GM18868 (cell line): ENCODE results near the gene GRID1.

Experiments
- ATAC-seq: cut with Tn5 transposase; IDR thresholded peaks from one replicate; pipeline ENCODE4 v1.9.1; 2021; ENCODE audit warnings: mild to moderate bottlenecking, moderate library complexity; ENCODE audit not compliant: unreplicated experiment

Gene GRID1

DNA sequence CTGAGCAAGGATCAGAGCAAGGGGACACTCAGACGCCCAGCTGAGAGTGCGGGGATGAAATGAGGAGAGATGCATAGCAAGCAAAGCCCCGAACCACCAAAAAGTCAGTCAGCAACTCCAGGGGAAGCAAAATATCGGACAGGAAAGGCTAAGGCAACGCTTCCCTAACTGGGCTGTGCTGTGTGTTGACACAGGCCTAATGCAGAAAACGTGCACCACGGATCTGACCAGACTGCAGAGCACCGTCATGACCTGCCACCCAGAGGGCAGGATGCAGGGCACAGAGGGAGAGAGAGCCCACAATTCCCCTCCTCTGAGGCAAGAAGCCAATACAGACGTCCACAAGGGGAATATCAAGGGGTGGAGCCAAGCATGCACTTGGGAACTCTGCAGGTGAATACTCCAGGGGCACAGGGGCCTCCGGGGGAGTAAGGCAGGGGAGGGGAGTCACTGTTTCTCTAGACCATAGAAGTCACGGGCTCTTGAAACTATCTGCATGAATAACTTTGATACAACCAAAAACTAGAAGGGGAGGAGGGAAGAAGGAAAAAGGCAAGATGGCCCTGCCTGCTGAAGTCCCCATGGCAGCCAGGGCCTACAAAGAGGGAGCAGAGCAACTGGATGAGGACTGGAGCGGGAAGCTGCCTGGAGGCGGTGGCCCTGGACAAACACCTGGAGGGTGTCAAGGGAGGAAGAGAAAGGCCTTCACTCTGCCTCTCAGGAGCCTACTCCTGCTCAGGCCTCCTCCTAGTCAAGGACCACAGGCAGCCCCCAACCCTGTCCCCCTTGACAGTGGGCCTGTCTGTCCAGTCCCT lies 26.2 kb downstream of the GRID1 start:
- no peak for ATAC-seq

DNA sequence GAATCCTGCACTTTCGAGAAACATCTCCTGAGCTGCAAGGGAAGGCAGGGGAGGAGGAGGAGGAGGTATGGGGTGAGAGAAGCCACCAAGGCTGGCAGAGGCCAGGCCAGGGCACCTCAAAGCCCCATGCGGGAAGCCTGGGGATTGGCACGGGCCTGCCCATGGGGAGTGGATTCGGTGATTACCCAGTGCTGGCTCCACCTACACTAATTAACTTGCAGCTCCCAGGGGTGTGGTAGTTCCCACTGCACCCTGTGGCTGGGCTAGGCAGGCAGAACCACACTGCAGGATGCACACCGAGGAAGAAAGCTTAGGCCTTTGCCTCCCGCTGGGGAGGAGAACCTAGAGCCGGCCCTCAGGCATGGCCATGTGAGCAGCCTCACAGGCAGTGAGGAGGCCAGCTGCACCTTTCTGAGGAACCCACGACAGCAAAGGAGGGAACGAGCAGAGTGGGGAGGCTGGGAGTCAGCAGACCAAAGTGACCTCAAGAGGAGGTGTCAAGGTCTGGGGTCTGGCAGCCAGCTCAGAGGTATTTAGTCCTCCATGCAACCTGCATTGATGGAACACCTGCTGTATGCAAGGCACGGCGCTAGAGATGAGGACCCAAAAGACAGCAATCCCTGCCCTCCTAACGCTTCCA lies 27.2 kb downstream of the GRID1 start:
- ATAC-seq: no peak

- ATAC-seq: no peak
Observed at GRCh38 chr10:86337121-86337601, 29.4 kb downstream of the GRID1 start.

- ATAC-seq: no peak
Observed at GRCh38 chr10:86336341-86336740, 30.3 kb downstream of the GRID1 start.

DNA sequence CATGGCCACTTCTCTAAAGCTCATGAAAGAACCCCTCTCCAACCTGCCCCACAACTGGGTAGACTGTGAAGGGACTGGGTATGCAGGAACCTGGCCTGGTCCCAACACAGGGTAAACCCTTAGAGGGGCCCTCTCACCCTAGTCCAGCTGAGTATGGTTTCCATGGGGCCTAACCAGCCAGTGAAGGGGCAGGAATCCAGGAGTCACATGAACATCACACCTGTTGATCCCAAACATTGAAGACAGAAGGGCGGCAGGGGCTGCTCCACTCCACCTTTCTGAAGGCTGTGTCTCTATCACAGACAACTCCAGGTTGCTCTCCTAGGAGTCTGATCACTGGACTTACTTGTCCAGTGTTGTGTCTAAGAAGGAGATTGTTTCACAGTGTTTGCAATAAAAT lies 30.8 kb downstream of the GRID1 start:
- ATAC-seq: no peak

DNA sequence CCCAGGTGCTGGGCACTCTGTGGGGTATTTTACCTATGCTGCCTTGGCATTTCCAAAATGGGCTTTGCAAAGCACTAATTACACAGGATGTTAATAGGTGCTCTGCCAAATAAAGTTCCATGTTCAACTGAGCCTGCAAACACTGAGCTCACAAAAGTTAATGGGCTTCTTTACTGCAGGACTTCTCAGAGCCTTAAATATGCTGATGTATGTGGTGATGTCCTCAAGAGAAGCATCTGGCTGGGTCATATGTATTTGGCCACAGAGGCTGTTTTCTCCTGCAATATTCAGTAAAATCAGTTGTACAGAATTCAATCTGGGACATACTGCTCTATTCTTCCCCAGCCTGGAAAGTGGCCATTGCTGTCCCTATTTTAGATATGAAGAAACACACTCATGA lies 31.3 kb downstream of the GRID1 start:
- ATAC-seq: no peak

DNA sequence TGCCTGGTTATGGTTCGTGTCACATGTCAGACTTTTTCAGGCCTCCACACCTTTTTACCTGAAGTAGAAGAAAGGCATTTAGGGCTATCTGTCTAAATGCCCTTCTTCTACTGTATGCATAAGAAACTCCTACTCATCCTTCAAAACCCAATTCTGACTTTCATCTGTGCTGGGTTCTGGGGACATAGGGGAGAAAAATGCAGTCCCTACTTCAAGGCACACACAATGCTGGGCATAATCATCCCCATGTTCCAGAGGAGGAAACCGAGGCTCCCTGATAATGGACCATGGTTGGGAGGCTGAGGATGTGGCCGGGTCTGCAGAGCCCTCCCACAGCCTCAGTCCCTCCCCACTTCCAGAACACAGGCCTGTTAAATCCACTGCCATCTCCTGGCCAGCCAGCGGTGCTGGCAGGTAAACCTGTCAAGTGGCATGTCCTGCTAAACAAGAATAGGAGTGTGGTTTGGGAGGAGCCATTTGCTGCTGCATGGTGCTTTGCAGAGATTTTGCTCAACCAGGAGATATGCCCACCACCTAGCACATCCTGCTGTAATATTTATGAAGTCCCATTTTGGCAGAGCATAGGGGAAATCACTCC lies 32.0 kb downstream of the GRID1 start:
- ATAC-seq: no peak

GRCh38 chr10:86333826-86334487 lies 32.6 kb downstream of the GRID1 start:
- ATAC-seq: no peak

- ATAC-seq: no peak
Observed at GRCh38 chr10:86331861-86332260, 34.7 kb downstream of the GRID1 start.

DNA sequence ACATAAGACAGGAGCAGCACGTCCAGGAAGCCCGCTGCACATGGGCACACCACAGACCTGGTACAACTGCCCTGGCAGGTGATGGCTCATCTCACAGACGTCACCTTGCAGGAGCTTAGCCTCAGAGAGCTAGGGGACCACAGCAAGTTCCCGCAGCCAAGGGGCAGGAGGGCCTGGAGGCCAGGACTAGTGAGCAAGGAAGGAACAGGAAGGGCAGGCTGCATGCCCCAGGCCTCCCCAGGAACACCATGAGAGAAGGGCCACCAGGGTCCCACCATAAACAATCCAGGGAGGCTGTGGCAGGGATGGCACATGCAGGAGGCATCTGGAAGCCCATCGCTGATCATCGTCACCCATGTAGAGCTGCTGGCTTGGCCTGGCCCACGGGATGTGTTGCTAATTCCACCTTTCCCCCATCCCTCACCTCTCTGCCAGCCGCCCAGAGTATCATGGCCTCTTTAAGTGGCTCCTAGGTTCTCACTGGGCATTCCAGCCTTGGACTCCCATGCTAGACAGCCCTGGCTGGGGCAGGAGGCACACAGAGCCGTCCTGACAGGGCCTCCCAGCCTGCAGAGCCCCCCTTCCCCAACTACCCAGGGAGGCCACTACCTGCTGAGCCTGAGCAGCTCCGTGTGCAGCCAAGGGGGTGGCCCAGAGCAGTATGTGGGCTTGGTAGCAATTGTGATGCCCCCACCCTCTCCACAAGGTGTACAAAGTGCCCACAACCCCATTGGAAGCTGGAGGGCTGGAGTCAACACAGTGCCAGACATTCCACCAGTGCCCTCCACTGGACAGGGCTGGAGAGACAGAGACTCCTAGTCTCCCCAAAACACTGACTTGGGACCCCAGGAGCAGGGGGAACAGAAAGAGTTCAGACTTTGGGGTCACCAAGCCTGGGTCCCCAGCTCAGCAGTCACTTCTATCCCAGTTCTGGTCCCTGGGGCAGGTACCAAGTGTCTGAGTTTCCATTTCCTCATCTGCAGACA lies 35.5 kb downstream of the GRID1 start:
- no peak for ATAC-seq

GRCh38 chr10:86329896-86330680 lies 36.5 kb downstream of the GRID1 start:
- ATAC-seq: no peak

DNA sequence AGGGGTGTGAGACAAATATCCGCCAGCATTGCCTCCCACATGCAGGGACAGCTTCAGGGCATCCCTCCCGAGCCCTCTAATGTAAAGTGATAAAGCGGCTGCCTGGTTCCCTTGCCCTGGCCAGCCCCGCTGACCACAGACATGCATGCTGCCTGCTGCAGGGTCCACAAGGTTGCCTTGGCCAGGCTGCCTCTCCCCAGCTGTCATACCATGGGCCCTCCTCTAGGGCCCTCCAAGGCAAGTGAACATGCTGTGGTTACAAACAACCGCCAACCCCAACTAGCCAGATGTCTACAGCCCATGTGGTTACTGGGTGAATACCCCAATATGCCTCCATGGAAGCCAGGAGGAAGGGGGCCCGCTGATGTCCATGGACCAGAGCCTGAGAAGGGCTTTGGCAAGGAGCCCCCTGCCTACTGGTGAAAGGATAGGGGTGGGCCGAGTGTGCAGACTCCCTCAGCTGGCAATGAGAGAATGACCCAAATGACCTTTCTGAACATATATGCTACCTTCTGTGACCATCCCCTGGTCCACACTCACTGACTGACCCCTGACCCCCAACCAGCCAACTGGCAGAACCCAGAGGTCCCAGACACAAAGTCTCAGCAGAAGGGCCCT lies 37.4 kb downstream of the GRID1 start:
- ATAC-seq: no peak

- ATAC-seq: no peak
Observed at GRCh38 chr10:86327954-86328725, 38.5 kb downstream of the GRID1 start.

- ATAC-seq: no peak
Observed at GRCh38 chr10:86325158-86325557, 41.4 kb downstream of the GRID1 start.

DNA sequence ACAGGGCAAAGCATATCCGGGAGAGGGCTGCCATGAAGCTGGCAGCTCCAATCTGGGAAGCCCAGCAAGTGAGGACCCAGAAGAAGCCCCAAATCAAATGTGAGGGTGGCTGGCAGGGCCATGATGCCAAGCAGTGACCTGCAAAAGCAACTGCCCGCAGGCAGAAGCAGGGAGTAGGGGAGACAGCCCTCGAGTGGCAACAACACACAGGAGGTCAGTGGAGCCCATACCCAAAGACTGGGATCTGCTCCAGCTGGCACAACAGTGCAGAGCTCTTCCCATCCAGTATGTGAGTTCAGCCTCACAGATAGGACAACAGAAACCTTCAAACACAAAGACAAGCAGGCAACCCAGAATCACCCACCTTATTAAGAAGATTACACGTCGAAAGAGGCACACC lies 45.0 kb downstream of the GRID1 start:
- ATAC-seq: no peak

DNA sequence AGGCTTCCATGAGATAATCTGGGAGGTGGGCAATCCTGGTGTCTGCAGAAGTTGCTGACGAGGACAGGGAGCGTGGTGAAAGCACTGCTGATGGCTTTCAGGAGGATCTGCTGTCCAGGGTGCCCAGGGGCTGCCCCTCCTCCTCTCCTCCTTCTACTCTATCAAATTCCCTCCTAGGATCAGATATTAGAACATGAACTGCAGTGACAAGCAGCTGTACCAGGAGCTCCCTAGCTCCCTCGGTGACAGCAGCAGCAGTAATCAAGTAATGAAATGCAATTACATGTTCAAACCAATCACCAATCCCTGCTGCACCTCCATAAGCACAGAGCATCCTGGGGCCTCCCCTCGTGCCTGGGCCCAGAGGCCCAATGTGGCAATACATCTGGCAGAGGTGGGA lies 46.9 kb downstream of the GRID1 start:
- no peak for ATAC-seq

GRCh38 chr10:86317949-86318725 lies 48.5 kb downstream of the GRID1 start:
- ATAC-seq: no peak

- ATAC-seq: no peak
Observed at GRCh38 chr10:86316990-86317389, 49.6 kb downstream of the GRID1 start.
